Esophagus squamous epithelium (tissue), 5 donors: ENCODE results near the gene RHOT2. TPM values are rescaled to one million over a fixed set of nuclear protein-coding genes. Genes with fewer than 3 reads are reported as not detected.

Experiments used
- DNase-seq: peaks from one replicate; lab custom pipeline; 2025; lab: John Stamatoyannopoulos, UW
- H3K27ac ChIP-seq, 4 donors: fragments of 200-600 bp; sonication (generic); one replicate each; pipeline ENCODE4 v1.5.1; 2016 to 2019; ENCODE audit warnings: mild to moderate bottlenecking in 1 of 4
- H3K27me3 ChIP-seq, 4 donors: fragments of 200-600 bp; sonication (generic); 1 replicate in 3 of 4; 2 replicates in 1 of 4; pipeline versions ENCODE4 v1.5.1 to v1.6.0; 2017 to 2021; ENCODE audit warnings: antibody characterized with exemption in 1 of 4
- H3K36me3 ChIP-seq, 3 donors: fragments of 200-600 bp; sonication (generic); one replicate each; pipeline ENCODE4 v1.5.1; 2016 to 2019
- H3K4me1 ChIP-seq, 3 donors: fragments of 200-600 bp; sonication (generic); one replicate each; pipeline ENCODE4 v1.5.1; 2017 to 2019
- H3K4me3 ChIP-seq, 4 donors: fragments of 200-600 bp; sonication (generic); 1 replicate in 3 of 4; 2 replicates in 1 of 4; pipeline ENCODE4 v1.5.1; 2016 to 2019; ENCODE audit warnings: mild to moderate bottlenecking in 2 of 4, moderate library complexity in 1 of 4
- H3K9me3 ChIP-seq, 3 donors: fragments of 200-600 bp; sonication (generic); one replicate each; pipeline ENCODE4 v1.5.1; 2016 to 2019
- POLR2A ChIP-seq, 4 donors: fragments of 450-650 bp; IDR thresholded peaks; one replicate each; pipeline ENCODE4 v1.6.1; 2017; ENCODE audit warnings: antibody characterized with exemption in 4 of 4, mild to moderate bottlenecking in 4 of 4, moderate library complexity in 3 of 4
- WGBS, 2 donors: methylation state at CpG; one replicate each; pipeline ENCODE4 v1.1.5; 2018; 5-methylcytosine and 5-hydroxymethylcytosine counted together
- intact Hi-C: fragments of 100-400 bp; cut with DNase I; formaldehyde crosslinking; loops from one replicate; pipeline ENCODE4 v1.15.0; 2022
- total RNA-seq, 4 donors: library from RNA; depleted of rRNA; stranded (reverse); fragments of >200 nt; gene quantifications; one replicate each; pipeline ENCODE4 v1.1.0, GENCODE V29; 2016
- TF ChIP-seq, protein P1 (sequence below), 6 experiments: fragments of 450-650 bp in 4 of 6; fragments of 200-600 bp in 2 of 6; sonication (generic) in 2 of 6; IDR thresholded peaks; one replicate each; pipeline ENCODE4 v1.5.1; 2016 to 2019; ENCODE audit warnings: antibody characterized with exemption in 6 of 6, mild to moderate bottlenecking in 4 of 6, moderate library complexity in 4 of 6
- donor health status: DM: yes; HTN: yes; CAD: no.

RHOT2 gene
- total RNA-seq, 4 donors from 2014 or later: 28.4 to 70.2 (median 48.9) TPM

DNA sequence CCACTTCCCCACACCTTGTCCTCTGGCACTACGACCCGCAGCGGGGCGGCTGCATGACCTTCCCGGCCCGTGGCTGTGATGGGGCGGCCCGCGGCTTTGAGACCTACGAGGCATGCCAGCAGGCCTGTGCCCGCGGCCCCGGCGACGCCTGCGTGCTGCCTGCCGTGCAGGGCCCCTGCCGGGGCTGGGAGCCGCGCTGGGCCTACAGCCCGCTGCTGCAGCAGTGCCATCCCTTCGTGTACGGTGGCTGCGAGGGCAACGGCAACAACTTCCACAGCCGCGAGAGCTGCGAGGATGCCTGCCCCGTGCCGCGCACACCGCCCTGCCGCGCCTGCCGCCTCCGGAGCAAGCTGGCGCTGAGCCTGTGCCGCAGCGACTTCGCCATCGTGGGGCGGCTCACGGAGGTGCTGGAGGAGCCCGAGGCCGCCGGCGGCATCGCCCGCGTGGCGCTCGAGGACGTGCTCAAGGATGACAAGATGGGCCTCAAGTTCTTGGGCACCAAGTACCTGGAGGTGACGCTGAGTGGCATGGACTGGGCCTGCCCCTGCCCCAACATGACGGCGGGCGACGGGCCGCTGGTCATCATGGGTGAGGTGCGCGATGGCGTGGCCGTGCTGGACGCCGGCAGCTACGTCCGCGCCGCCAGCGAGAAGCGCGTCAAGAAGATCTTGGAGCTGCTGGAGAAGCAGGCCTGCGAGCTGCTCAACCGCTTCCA is 34.4 kb upstream of the RHOT2 start:
- no peak for TF ChIP-seq POLR2A (IDR thresholded peaks at IDR 0.05)
- TF ChIP-seq, protein P1, sequence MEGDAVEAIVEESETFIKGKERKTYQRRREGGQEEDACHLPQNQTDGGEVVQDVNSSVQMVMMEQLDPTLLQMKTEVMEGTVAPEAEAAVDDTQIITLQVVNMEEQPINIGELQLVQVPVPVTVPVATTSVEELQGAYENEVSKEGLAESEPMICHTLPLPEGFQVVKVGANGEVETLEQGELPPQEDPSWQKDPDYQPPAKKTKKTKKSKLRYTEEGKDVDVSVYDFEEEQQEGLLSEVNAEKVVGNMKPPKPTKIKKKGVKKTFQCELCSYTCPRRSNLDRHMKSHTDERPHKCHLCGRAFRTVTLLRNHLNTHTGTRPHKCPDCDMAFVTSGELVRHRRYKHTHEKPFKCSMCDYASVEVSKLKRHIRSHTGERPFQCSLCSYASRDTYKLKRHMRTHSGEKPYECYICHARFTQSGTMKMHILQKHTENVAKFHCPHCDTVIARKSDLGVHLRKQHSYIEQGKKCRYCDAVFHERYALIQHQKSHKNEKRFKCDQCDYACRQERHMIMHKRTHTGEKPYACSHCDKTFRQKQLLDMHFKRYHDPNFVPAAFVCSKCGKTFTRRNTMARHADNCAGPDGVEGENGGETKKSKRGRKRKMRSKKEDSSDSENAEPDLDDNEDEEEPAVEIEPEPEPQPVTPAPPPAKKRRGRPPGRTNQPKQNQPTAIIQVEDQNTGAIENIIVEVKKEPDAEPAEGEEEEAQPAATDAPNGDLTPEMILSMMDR (IDR thresholded peaks at IDR 0.05): no peak
- Histone ChIP-seq H3K9me3 (no peaks in the 10 kb centered on the region), H3K4me1 (peaks cover 31 to 54% (median 35%) of the 10 kb centered on the region in 3 donors), H3K4me3 (no peak overlapping the region), H3K27me3 (no peaks in the 10 kb centered on the region), H3K36me3 (peaks cover 3 to 38% (median 9%) of the 10 kb centered on the region in 3 donors), H3K27ac (no peak overlapping the region)
- 93 to 96% methylated on average over 25 to 41 of the region's 74 CpGs for WGBS, 2 donors
- no peak for DNase-seq
- intact Hi-C loops: no loop called here

DNA sequence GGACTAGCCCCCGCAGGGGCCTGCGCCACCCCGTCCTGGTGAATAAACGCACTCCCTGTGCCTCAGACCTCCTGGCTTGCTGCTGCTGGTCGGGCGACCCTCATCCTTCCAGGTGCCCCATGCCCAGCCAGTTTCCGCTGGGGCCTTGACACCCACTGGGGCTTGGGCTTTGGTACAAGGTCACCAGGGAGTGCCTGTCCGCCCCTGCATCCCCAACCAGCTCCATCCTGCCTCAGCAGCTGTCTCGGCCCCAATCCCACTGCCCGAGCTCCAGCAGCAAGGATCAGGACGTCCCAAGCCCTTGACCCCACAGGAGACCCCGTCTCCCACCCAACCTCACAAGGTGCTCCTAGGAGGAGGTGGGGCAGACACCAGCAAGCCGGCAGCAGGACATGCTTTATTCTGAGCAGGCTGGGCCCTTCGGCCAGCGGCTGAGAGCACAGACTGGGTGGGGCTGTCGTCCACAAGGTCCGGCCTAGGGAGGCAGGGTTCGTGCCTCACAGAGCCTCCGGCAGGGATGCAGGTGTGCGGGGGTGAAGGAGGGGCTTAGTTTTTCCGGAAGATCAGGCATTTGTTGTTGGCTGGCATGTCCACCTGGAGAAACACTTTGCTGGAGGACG is 33.8 kb upstream of the RHOT2 start:
- no peak overlapping the region for H3K27ac ChIP-seq
- no peaks in the 10 kb centered on the region for H3K9me3 ChIP-seq
- intact Hi-C loops: no loop called here
- no peak for TF ChIP-seq POLR2A (IDR thresholded peaks at IDR 0.05)
- TF ChIP-seq, protein P1 (IDR thresholded peaks at IDR 0.05): no peak
- no peak for DNase-seq
- no peak overlapping the region for H3K4me3 ChIP-seq
- peaks cover 0 to 31% (median 9%) of the 10 kb centered on the region in 3 donors for H3K36me3 ChIP-seq
- H3K27me3 ChIP-seq: no peaks in the 10 kb centered on the region
- peaks cover 31 to 54% (median 33%) of the 10 kb centered on the region in 3 donors for H3K4me1 ChIP-seq
- WGBS, 2 donors: 92% methylated on average over 10 of the region's 22 CpGs; no CpG with 5 or more reads in 1 of the 2 donors

DNA sequence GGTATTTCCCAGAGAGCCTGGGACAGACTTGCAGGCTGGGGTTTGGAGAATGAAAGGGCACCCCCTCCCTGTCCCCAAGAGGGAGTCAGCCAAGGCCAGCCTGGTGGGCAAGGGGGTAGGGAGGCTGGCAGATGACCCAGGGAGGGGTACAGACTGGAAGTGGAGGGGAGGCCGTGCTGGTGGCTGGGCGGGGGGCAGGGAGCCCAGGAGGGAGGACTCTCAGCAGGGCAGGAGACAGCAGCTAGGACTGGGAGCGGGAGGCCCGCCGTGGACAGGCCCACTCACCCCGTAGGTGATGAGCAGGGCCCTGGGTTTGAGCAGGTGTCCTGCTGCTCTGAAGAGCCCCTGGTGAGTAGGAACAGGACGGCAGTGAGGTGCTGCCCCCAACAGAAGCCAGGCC is 32.9 kb upstream of the RHOT2 start:
- H3K4me3 ChIP-seq: peak overlapping the region in 3 of 4 donors; percentile 72 to 93 (median 75)

DNA sequence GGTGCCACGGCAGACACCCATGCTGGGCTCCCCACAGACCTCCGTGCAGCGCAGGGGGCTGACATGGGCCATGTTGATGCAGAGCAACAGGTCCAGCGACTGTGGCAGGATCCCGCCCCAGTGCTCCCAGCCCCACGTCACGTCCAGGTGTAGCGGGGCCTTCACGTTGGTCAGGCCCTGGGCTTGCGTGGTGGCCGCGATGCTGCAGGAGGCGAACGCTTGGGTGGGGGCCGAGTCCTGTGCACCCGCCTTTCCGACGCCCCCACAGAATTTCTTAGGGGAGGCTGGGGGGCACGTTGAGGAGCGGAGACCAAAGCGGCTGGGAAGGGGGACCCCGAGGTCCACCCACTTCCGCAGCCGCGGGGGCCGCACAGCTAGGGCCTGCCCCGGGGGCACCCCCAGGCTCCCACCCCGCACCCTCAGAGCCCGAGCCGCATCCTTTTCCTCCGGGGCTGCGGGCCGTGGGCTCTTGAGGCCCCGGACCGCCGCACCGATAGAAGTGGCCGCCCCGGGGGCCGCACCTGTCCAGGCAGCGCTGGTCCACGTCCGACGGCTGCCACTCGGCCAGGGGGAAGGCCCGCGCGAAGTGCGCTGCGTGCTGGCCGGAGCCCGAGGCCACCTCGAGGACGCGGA is 32.2 kb upstream of the RHOT2 start:
- intact Hi-C loops: no loop called here
- no peak for DNase-seq
- Histone ChIP-seq H3K27ac (peak overlapping the region; percentile 85 to 99 (median 96)), H3K4me1 (peaks cover 24 to 42% (median 24%) of the 10 kb centered on the region in 3 donors), H3K9me3 (no peaks in the 10 kb centered on the region), H3K4me3 (peak overlapping the region; percentile 72 to 93 (median 82)), H3K27me3 (no peaks in the 10 kb centered on the region), H3K36me3 (peaks cover 0 to 29% (median 9%) of the 10 kb centered on the region in 3 donors)
- no peak for TF ChIP-seq POLR2A (IDR thresholded peaks at IDR 0.05)
- TF ChIP-seq, protein P1 (IDR thresholded peaks at IDR 0.05): no peak
- WGBS, 2 donors: no CpG with 5 or more reads among the region's 55 CpGs

More for the DNA sequence above, 32.9 kb upstream of the RHOT2 start:
- Histone ChIP-seq H3K4me1 (peaks cover 30 to 46% (median 31%) of the 10 kb centered on the region in 3 donors), H3K27ac (no peak overlapping the region), H3K36me3 (peaks cover 0 to 29% (median 9%) of the 10 kb centered on the region in 3 donors), H3K27me3 (no peaks in the 10 kb centered on the region), H3K9me3 (no peaks in the 10 kb centered on the region)
- 80 to 83% methylated on average over 4 of the region's 7 CpGs for whole genome bisulfite sequencing, 2 donors
- DNase-seq: no peak
- TF ChIP-seq, protein P1 (IDR thresholded peaks at IDR 0.05): no peak
- TF ChIP-seq POLR2A (IDR thresholded peaks at IDR 0.05): no peak
- intact Hi-C loops: no loop called here
